Muscle layer of colon (tissue), 2 donors: ENCODE measurements around the gene AFP.

Experiments
- H3K27ac ChIP-seq: one replicate; pipeline ENCODE4 v1.7.0; 2013; ENCODE audit warnings: low read depth, mild to moderate bottlenecking, low read length, moderate library complexity
- H3K27me3 ChIP-seq, 2 donors: one replicate each; pipeline ENCODE4 v1.7.0; 2013; ENCODE audit warnings: low read length in 2 of 2, mild to moderate bottlenecking in 2 of 2; ENCODE audit not compliant: insufficient read depth in 2 of 2, control insufficient read depth in 1 of 2
- H3K36me3 ChIP-seq: one replicate; pipeline ENCODE4 v1.7.0; 2013; ENCODE audit warnings: mild to moderate bottlenecking, low read length; ENCODE audit not compliant: insufficient read depth
- H3K4me1 ChIP-seq: one replicate; pipeline ENCODE4 v1.7.0; 2013; ENCODE audit warnings: mild to moderate bottlenecking, low read length; ENCODE audit not compliant: insufficient read depth
- H3K4me3 ChIP-seq, 2 donors: one replicate each; pipeline ENCODE4 v1.7.0; 2013; ENCODE audit warnings: low read length in 2 of 2, low read depth in 1 of 2, mild to moderate bottlenecking in 1 of 2, moderate library complexity in 1 of 2
- H3K9ac ChIP-seq: one replicate; pipeline ENCODE4 v1.7.0; 2013; ENCODE audit warnings: low read length
- H3K9me3 ChIP-seq: one replicate; pipeline ENCODE4 v1.7.0; 2013; ENCODE audit warnings: mild to moderate bottlenecking, low read length
- donor health status: abdominal sarcoma.
- donor health status: Adenocarcinoma of cecum.

The AFP gene

GRCh38 chr4:73440653-73441052 is 4.6 kb downstream of the AFP start:
- no peak overlapping the region for H3K9ac ChIP-seq
- H3K27me3 ChIP-seq: no peaks in the 10 kb centered on the region
- no peaks in the 10 kb centered on the region for H3K9me3 ChIP-seq
- no peak overlapping the region for H3K27ac ChIP-seq
- no peaks in the 10 kb centered on the region for H3K36me3 ChIP-seq
- no peak overlapping the region for H3K4me3 ChIP-seq
- H3K4me1 ChIP-seq: no peaks in the 10 kb centered on the region

- no peak overlapping the region for H3K9ac ChIP-seq
- H3K27me3 ChIP-seq: no peaks in the 10 kb centered on the region
- H3K9me3 ChIP-seq: no peaks in the 10 kb centered on the region
- no peak overlapping the region for H3K4me3 ChIP-seq
- no peaks in the 10 kb centered on the region for H3K4me1 ChIP-seq
- H3K36me3 ChIP-seq: no peaks in the 10 kb centered on the region
- no peak overlapping the region for H3K27ac ChIP-seq
Observed at GRCh38 chr4:73442275-73442674, 6.3 kb downstream of the AFP start.

GRCh38 chr4:73443224-73443623 is 7.2 kb downstream of the AFP start:
- H3K36me3 ChIP-seq: no peaks in the 10 kb centered on the region
- H3K4me1 ChIP-seq: no peaks in the 10 kb centered on the region
- H3K4me3 ChIP-seq: no peak overlapping the region
- H3K9me3 ChIP-seq: no peaks in the 10 kb centered on the region
- no peak overlapping the region for H3K27ac ChIP-seq
- no peaks in the 10 kb centered on the region for H3K27me3 ChIP-seq
- H3K9ac ChIP-seq: no peak overlapping the region

- Histone ChIP-seq H3K27ac (no peak overlapping the region), H3K4me1 (no peaks in the 10 kb centered on the region), H3K36me3 (no peaks in the 10 kb centered on the region), H3K4me3 (no peak overlapping the region), H3K27me3 (no peaks in the 10 kb centered on the region), H3K9me3 (no peaks in the 10 kb centered on the region), H3K9ac (no peak overlapping the region)
Observed at GRCh38 chr4:73445383-73446335, 9.6 kb downstream of the AFP start.

- H3K27ac ChIP-seq: no peak overlapping the region
- no peaks in the 10 kb centered on the region for H3K4me1 ChIP-seq
- H3K4me3 ChIP-seq: no peak overlapping the region
- no peaks in the 10 kb centered on the region for H3K9me3 ChIP-seq
- H3K27me3 ChIP-seq: no peaks in the 10 kb centered on the region
- no peak overlapping the region for H3K9ac ChIP-seq
- no peaks in the 10 kb centered on the region for H3K36me3 ChIP-seq
Observed at GRCh38 chr4:73446336-73446938, 10.4 kb downstream of the AFP start.

GRCh38 chr4:73447671-73448070 is 11.7 kb downstream of the AFP start:
- no peak overlapping the region for H3K27ac ChIP-seq
- no peaks in the 10 kb centered on the region for H3K9me3 ChIP-seq
- H3K9ac ChIP-seq: no peak overlapping the region
- H3K4me1 ChIP-seq: no peaks in the 10 kb centered on the region
- no peaks in the 10 kb centered on the region for H3K36me3 ChIP-seq
- no peak overlapping the region for H3K4me3 ChIP-seq
- H3K27me3 ChIP-seq: no peaks in the 10 kb centered on the region

- H3K27ac ChIP-seq: no peak overlapping the region
- H3K9me3 ChIP-seq: no peaks in the 10 kb centered on the region
- no peak overlapping the region for H3K4me3 ChIP-seq
- no peaks in the 10 kb centered on the region for H3K4me1 ChIP-seq
- H3K9ac ChIP-seq: no peak overlapping the region
- no peaks in the 10 kb centered on the region for H3K36me3 ChIP-seq
- no peaks in the 10 kb centered on the region for H3K27me3 ChIP-seq
Observed at GRCh38 chr4:73448448-73449203, 12.6 kb downstream of the AFP start.

- Histone ChIP-seq H3K36me3 (no peaks in the 10 kb centered on the region), H3K27me3 (no peaks in the 10 kb centered on the region), H3K9me3 (no peaks in the 10 kb centered on the region), H3K4me1 (no peaks in the 10 kb centered on the region), H3K9ac (no peak overlapping the region), H3K27ac (no peak overlapping the region), H3K4me3 (no peak overlapping the region)
Observed at GRCh38 chr4:73450398-73451004, 14.5 kb downstream of the AFP start.

- Histone ChIP-seq H3K36me3 (no peaks in the 10 kb centered on the region), H3K27me3 (no peaks in the 10 kb centered on the region), H3K9me3 (no peaks in the 10 kb centered on the region), H3K4me3 (no peak overlapping the region), H3K9ac (no peak overlapping the region), H3K4me1 (no peaks in the 10 kb centered on the region), H3K27ac (no peak overlapping the region)
Observed at GRCh38 chr4:73451404-73451803, 15.4 kb downstream of the AFP start.

- Histone ChIP-seq H3K4me3 (no peak overlapping the region), H3K27me3 (no peaks in the 10 kb centered on the region), H3K9me3 (no peaks in the 10 kb centered on the region), H3K36me3 (no peaks in the 10 kb centered on the region), H3K4me1 (no peaks in the 10 kb centered on the region), H3K9ac (no peak overlapping the region), H3K27ac (no peak overlapping the region)
Observed at GRCh38 chr4:73451981-73452747, 16.1 kb downstream of the AFP start.
